Fibroblast of villous mesenchyme (primary cell): Measurements from ENCODE around the gene RPL10. TPM values are rescaled to one million over a fixed set of nuclear protein-coding genes. Genes with fewer than 3 reads are reported as not detected.

Experiments
- DNase-seq: peaks from one replicate; pipeline ENCODE4 v3.0.0-alpha.2; 2010; ENCODE audit warnings: low read depth
- H3K4me3 ChIP-seq: 2 replicates; pipeline ENCODE4 v1.5.1; 2011; ENCODE audit warnings: low read depth, mild to moderate bottlenecking, low read length
- total RNA-seq: library from RNA; depleted of rRNA; stranded (reverse); fragments of >200 nt; gene quantifications from 2 replicates; pipeline ENCODE4 v1.2.3, GENCODE V29; 2012
- TF ChIP-seq, protein P1 (sequence below): IDR thresholded peaks from 2 replicates; pipeline ENCODE4 v1.5.1; 2012; ENCODE audit warnings: low read depth, mild to moderate bottlenecking, low read length; ENCODE audit not compliant: insufficient read depth

RPL10 gene
- total RNA-seq, 1 donor = 1,322 TPM

- DNase-seq = peak; percentile 94
- TF ChIP-seq, protein P1, sequence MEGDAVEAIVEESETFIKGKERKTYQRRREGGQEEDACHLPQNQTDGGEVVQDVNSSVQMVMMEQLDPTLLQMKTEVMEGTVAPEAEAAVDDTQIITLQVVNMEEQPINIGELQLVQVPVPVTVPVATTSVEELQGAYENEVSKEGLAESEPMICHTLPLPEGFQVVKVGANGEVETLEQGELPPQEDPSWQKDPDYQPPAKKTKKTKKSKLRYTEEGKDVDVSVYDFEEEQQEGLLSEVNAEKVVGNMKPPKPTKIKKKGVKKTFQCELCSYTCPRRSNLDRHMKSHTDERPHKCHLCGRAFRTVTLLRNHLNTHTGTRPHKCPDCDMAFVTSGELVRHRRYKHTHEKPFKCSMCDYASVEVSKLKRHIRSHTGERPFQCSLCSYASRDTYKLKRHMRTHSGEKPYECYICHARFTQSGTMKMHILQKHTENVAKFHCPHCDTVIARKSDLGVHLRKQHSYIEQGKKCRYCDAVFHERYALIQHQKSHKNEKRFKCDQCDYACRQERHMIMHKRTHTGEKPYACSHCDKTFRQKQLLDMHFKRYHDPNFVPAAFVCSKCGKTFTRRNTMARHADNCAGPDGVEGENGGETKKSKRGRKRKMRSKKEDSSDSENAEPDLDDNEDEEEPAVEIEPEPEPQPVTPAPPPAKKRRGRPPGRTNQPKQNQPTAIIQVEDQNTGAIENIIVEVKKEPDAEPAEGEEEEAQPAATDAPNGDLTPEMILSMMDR = no peak
- peak within 1 kb of the TSS; percentile 73 for H3K4me3 ChIP-seq
These were observed 30.3 kb downstream of the RPL10 start, which contains the start of gene ATP6AP1 for GRCh38 chrX:154428176-154429171. Gene ATP6AP1 (plus strand): TSS chrX:154428677. CDS start chrX:154428693, 16 bp downstream.

DNA sequence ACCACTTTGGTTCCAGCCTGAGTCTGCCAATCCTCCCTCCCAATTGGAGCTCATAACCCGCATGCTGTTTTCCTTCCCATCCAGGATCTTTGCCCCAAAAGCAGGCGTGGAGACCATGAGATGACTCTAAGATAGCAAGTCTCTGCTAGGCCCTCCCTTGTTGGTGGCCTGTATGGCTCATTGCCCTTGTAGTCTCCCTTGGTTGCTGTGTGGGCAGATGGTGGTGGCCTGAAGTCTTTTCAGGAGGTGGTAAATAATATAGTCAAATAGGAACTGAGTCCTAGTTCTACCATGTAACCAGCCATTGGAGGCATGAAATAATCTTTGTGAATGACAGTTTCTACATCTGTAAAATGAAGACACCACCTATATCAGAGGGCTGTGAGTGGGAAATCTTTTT, 31.5 kb downstream of the RPL10 start:
- TF ChIP-seq, protein P1 = no peak
- H3K4me3 ChIP-seq = peak overlapping the region; percentile 73
- no peak for DNase-seq

DNA sequence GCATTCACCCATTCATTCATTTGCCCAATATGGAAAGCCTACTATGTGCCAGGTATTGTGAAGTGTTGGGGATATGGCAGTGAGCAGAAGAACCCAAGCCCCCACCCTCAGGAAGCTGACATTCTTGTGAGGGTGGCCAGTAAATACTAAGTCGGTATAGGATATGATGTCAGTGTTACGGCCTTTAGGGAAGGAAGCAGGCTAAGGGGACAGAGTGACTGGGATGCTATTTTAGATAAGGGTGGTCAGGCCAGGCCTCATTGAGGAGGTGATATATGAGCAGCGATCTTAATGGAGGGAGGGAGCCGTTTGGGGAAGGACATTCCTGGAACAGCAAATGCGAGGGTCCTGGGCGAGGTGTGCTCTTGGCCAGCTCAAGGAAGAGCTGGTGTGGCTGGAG, 32.3 kb downstream of the RPL10 start:
- TF ChIP-seq, protein P1 = no peak

GRCh38 chrX:154430916-154431315, 32.7 kb downstream of the RPL10 start:
- DNase-seq = no peak
- H3K4me3 ChIP-seq = no peak overlapping the region
- TF ChIP-seq, protein P1 = no peak

More for the DNA sequence above, 32.3 kb downstream of the RPL10 start:
- H3K4me3 ChIP-seq = no peak overlapping the region
- no peak for DNase-seq

- TF ChIP-seq, protein P1 = no peak
- no peak overlapping the region for H3K4me3 ChIP-seq
- DNase-seq = no peak
These were observed 33.2 kb downstream of the RPL10 start for GRCh38 chrX:154431341-154431740.

GRCh38 chrX:154432210-154432609, 34.0 kb downstream of the RPL10 start:
- no peak for DNase-seq
- H3K4me3 ChIP-seq = no peak overlapping the region
- TF ChIP-seq, protein P1 = no peak
